DMS153 treated with DMSO at 0.1 percent for 48 hours (cell line): Measurements from ENCODE around the gene GNG12.

Experiments
- DNase-seq: peaks from one replicate; lab custom pipeline; 2025; ENCODE audit not compliant: unreplicated experiment; lab: John Stamatoyannopoulos, UW

GNG12 gene

DNA sequence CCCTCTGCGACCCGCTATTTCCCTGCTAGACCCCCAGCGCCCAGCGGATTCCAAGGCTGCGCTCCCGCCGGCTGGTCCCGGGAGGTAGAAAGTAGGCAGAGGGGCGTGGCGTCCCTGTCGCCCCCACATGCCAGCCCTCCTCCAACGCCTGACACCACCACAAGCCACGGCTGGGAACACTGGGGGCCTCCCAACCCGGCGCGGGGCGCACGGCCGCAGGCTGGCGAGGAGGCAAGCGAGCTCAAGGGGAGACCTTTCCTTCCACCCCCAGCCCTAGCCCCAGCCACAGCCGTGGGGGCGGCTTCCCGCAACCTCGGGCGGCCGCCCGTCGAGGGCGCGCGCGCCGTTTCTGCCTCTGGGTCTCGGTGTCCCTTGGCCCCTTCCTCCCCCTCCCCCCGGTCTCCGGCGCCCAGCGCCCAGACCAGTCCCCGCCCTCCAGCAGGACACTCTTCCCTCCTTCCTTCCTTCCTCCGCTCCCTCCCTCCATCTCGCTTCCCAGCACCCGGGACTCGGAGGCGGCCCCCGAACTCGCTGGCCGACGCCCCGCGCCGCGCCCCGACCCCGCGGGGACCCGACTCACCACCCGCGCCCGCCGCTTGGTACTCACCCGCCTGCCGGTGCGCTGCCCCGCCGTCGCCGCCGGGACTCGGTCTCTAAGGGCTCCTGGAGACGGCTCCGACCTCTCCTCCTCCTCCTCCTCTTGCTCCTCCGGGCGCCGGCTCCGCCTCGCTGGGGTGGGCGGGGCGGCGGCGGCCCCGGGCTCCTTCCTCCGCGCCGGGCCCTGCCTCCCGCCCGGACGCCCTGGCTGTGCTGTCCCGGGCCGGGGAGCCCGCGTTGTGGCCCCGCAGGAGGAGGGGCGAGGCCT is at the start of gene GNG12:
GNG12 (minus strand) TSS at position 731 of the 865 bp plus-strand sequence. CDS start 125,781 bp downstream, outside the sequence.
- no peak for DNase-seq

DNA sequence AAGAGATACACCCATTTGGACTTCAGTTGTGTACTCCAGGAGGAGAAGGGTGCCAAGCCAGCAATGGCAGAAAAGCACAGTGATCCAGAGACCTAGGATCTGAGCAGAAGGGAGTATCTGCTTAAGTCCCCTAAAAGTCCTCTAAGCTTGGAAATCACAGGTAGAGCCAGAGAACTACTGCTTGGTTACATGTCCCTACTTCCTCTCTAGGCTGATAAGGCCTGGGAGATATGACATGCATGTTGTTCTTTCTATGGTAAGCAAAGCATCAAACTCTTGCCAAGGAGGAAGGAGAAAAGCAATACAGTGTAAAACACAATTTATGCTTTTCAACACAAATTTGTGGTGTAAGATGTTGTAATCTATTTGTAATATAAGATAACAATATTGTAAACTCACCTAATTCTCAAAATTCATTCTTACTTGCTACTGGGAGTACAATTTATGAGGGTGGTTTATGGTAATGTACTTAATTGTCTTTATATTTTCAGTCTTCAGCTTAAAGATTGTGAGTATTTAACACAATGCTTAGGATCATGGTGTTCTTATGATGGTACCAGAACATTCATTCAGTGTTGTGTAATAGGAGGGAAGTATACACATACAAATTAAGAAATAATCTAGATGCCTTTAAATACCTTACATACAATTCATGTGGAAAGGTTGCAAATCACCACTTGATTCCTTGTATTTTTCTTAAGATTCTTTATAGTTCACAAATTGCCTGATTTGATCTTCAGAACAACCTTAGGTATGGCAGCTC is 49.1 kb upstream of the GNG12 start:
- no peak for DNase-seq

GRCh38 chr1:67880056-67880601 is 46.9 kb upstream of the GNG12 start:
- peak; percentile 74 for DNase-seq

DNA sequence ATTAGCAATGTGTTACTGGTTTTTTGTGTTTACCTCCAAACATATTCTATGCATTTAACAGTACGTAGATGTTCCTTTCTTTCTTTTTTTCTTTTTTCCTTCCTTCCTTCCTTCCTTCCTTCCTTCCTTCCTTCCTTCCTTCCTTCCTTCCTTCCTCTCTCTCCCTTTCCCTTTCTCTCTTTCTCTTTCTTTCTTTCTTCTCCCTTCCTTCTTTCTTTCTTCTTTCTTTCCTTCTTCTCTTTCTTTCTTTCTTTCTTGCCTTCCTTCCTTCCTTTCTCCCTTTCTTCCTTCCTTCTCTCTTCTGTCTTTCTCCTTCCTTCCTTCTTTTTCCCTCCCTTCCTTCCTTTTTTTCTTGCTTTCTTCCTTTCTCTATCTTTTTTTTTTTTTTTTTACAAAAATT is 46.2 kb upstream of the GNG12 start:
- no peak for DNase-seq

DNA sequence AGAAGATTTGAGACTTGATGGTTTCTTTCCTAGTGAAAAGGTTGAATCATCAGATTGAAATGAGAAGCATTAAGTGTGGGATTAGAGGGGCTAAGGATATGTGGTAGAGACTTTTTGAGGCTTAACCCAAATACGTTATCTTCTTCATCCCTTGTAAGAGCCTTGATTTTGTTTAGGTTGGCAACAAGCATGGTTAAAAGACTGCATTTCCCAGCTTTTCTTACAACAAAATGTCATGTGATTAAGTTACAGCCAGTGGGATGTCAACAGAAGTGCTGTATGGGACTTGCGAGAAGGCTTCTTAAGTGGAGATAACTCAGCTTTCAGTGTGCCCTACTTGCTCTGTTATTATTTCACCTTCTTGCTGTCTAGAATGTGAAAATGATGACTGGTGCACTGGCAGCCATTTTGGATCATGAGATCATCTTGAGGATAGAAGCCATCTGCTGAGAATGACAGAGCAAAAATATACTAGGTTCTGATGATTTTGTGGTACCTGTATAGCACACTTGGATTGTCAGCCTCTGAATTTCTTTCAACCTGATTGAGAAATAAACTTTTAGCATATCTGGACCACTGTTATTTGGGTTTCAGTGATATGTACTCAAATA is 41.3 kb upstream of the GNG12 start:
- DNase-seq: no peak

DNA sequence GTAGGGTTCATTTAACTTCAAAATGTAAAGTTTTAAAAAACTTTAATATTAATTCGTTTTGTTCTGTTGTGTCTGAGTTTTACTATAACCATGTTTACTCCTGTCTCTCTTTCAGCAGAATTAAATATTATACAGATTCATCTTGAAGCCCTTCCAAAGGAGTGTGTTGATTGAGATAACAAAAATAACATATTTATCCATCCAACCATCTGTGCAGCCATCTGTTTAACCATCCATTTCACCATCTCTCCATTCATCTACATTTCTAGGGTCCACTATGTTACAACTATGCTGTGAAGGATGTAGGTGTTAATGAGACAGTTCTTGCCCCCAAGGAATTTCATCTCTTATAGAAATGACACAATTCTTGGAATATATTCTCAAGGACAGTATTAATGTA is 36.0 kb upstream of the GNG12 start:
- no peak for DNase-seq

GRCh38 chr1:67863637-67864036 is 30.4 kb upstream of the GNG12 start:
- no peak for DNase-seq

DNA sequence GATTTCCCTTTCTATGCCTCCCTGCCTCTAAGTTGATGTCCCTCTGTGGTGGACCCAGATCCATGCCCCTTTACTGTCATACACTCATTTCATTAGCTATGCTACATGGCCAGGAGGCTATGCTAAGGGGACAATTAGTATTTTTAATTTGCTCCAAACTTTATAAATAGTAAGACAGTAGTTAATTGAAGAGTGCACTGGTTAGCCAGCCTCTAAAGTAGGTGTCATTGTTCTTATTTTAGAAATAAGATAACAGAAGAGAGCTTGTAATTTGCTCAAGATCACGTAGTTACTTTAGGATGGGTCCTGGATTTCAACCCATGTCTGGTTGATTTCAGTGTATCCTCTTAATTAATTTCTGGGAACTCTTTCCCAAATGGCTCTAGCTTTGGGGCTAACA is 29.4 kb upstream of the GNG12 start:
- DNase-seq: no peak

DNA sequence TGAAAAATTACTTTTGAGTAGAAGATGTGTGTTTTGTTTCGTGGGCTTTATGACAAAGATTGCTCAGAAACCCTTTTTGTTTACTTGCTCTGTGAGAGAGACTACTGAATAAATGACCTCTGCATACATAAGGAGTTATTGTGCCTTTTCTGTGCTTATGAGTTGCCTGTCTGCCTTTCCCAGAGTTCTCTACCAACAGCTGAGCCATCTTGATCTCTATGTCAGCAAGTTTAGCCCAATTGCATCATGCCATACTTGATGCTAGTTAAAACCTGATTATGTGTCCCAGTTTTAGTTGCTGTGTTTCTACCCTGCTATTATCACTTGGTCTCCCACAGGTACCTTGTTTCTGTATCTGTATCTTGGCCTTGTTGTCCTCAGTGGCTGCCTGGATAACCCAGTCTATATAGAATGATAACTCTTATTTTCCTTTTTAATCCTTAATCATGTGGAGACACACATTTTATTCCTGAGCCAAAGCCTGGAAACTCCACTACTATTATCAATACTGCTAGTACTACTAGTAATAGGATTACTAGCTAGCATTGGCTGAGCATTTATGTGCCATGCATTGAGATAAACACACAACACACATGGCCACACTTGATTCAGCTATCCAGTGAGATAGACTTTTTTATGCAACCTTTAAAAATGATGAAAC is 28.7 kb upstream of the GNG12 start:
- DNase-seq: no peak

GRCh38 chr1:67860776-67861175 is 27.5 kb upstream of the GNG12 start:
- DNase-seq: no peak

DNA sequence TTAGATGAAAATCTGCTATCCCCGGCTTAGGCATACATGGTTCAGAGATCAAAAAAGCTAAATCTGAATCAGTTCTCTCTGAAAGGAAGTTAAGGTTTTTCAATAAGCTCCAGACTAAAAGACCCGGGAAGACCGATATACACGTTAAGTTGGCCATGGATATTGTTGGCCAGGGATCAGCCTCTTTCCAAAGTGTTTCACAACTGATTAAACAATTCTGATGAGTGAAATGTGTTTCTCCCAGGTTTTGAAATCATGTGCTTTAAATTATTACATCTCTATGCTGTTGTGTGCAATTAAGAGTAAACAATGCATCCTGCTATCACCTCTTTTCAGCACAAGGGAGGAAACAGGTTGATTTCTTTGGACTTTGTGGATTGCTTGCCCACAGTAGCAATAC is 23.7 kb upstream of the GNG12 start:
- no peak for DNase-seq

DNA sequence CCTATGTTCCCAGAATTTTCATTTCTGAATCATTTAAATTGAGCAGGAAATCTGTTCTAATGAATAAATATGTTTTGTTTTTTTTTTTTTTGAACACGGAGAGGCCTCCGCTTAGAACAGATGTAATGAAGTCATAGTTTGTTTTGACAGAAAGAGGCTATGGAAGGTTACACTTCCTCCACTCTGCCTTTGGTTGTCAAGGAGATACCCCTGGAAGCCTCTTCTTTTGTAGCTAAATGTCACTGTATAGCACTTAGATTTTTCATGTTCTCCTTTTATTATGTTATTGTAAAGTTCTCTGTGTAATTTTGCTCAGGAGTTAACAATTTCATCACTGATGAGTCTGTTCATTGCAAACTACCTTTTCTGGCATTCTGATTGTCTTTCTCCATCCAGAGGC is 22.7 kb upstream of the GNG12 start:
- no peak for DNase-seq

DNA sequence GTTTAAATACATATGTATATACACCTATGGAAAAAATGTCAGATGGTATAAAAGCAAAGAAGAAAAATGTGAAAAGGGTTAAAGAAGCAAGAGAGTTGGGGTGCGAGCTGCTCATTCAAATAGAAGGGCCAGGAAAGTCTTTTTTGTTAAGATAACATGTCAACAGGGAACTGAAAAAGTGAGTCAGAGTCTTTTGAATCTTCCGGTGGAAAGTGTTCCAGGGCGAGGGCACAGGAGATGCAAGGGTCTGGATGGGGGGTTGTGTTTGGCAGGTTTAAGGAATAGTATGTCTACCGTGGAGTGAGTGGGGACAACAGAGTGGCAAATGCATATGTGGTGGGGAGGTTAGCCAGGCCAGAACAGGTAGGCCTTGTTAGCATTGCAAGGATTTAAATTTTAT is 22.2 kb upstream of the GNG12 start:
- DNase-seq: no peak

DNA sequence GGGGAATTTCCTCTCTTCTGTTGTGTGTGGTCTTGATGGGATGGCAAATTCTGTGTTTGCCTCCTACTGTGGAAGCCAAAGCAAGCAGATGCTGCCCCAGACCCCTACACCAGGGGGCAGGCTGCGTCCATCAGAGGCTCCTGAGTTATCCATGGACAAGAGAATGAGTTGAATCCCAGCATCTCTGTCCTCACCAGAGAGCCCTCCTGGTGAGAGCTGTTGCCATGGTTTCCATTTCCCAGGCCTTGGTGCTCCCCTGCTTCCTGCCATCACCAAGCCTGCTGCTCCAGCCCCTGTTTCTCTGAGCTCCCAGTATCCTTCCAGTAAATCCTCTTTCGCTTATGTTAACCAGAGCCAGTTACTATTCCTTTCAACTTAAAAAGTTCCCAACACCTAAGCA is 20.4 kb upstream of the GNG12 start:
- peak; percentile 51 for DNase-seq

GRCh38 chr1:67851800-67852199 is 18.5 kb upstream of the GNG12 start:
- no peak for DNase-seq

DNA sequence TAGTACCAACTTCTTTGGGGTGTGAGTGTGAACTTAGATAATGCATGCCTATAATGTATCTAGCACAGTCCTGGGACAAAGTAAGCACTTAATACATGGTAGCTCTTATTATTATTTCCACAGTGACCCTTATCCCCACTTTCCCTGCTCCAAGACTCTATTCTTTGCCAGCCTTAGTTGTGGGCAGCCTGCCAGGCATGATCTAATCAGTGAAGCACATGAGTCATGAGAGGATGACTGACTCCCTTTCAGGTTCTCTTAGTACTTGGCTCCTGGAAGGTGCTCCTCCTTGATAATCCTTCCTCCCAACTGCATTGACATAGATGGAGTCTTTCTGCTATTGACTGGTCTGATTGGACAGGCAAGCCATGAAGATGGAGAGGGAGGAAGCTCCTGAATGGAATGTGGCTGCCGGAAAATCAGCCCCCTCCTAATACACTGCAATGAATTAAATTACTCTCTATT is 17.4 kb upstream of the GNG12 start:
- peak; percentile 32 for DNase-seq

DNA sequence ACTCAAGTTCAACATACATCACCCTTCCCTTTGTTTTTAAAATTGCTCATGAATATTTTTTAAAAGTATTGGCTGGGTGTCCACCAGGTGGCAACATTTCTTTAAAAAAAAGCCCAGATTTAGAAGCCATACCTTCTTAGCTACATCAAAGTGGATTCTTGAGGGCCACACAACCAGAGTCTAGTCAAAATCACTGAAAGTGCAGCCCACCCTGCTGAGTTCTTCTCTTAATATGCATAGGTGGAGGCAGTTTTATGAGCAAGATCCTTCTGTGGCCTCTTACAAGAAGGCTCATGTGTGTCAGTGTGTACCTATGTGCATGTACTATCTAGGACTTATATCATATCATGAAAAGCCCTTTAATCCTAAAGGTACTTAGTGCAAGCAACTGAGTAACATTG is 16.9 kb upstream of the GNG12 start:
- no peak for DNase-seq

GRCh38 chr1:67847466-67847865 is 14.2 kb upstream of the GNG12 start:
- DNase-seq: no peak

DNA sequence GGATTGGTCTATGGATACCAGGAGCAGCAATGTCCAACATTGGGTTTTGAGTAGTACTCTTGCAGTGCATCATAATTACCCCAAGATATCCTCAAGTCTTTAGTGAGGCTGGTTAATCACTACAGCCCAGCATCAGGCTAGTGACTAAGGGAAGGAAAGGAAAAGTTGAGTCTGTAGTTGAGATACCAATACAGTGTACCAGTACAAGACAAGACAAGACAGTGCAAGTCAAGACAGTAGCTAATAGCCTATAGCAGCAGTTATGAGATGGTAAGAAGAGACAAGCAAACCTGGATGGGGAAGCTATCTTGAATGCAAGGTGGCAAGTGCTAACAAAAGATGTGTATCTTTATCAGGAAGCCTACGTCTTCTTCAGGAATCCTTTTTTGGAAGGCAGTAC is 13.3 kb upstream of the GNG12 start:
- no peak for DNase-seq

DNA sequence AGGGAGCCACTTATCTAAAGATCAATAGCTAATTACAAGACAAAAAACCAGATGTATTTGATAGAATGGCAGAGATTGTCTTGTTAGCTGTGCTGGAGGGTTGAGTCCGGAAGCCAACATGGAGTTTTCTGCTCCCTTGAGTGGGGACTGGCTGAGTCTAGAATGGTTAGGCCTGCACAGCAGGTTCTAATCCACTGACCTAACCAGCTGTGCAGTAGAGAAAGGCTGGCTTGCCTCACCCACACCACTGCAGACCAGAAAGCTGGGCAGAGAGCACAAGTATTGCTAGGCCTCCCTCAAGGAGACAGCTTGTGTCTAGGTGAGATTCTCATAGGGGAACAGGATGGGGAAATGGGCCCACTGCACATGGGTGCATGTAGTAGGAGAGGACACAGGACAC is 11.7 kb upstream of the GNG12 start:
- DNase-seq: no peak

DNA sequence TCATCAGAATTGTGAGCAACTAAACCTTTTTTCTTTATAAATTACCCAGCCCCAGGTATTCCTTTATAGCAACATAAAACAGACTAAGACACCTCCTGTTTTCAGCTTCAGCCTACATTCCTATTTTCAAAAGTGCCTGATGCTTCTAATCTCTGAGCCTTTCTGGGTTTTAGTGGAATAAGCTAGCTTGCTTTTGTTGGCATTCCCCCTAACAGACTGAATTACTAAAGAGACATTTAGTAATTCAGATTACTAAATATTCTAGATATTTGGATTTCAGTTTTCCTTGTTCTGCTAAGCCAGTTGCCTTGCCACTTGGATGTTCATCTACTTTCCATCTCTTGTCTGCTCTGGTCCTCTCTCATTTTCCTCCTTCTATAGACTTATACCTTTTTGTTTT is 10.5 kb upstream of the GNG12 start:
- no peak for DNase-seq
